ENCODE data around the gene PRPF6. TPM values are rescaled to one million over a fixed set of nuclear protein-coding genes. Genes with fewer than 3 reads are reported as not detected.

The PRPF6 gene
- total and polyA plus RNA-seq, 2 donors (not counting 3 experiments of a cell fraction or from before 2014, with no cell fraction given), result 35.3 to 67.4 TPM

DNA sequence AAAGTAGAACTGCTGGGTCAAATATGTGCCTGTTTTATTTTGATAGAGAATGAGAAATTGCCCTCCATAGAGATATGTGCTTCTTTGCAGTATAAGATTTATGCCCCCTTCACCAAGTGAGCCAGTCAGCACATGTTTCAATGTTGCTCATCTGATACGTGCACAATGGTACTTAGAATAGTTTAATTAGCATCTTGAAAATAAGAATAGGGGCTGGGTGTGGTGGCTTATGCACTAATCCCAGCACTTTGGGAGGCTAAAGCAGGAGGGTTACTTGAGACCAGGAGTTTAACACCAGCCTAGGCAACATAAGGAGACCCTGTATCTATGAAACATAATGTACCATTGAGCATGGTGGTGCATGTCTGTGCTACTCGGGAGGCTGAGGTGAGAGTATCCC is 34.7 kb downstream of the PRPF6 start:
- intact Hi-C loops (cut with micrococcal nuclease), result no loop called here
- ChIA-PET CTCF (no interaction called here), POLR2A (no interaction called here)
- Histone ChIP-seq H3K27ac (ENCODE audit: insufficient read depth, low read depth, low read length) (no peak overlapping the region), H3K4me3 (replicated peaks in 1 of 3; ENCODE audit: insufficient read depth in 1 of 3, low read depth in 1 of 3, low read length in 3 of 3) (no peak overlapping the region), H4K20me1 (replicated peaks; ENCODE audit: control insufficient read depth, extremely low read depth, insufficient read depth, low read length) (no peaks in the 10 kb centered on the region), H3K9me3 (replicated peaks; ENCODE audit: control insufficient read depth, insufficient read depth, low read length) (no peaks in the 10 kb centered on the region), H3K27me3 (ENCODE audit: control insufficient read depth in 2 of 2, insufficient read depth in 2 of 2, low read length in 2 of 2) (no peaks in the 10 kb centered on the region), H3K4me1 (ENCODE audit: control insufficient read depth, extremely low read depth, insufficient read depth, low read length) (no peaks in the 10 kb centered on the region), H3K4me2 (ENCODE audit: insufficient read depth, low read length) (no peak overlapping the region), H3K9ac (replicated peaks; ENCODE audit: extremely low read depth, insufficient read depth, low read length) (no peak overlapping the region), H3K36me3 (ENCODE audit: control insufficient read depth in 2 of 2, extremely low read depth in 1 of 2, insufficient read depth in 2 of 2, low read length in 2 of 2) (peaks cover 14 to 31% of the 10 kb centered on the region in 2 experiments), H3K9me1 (replicated peaks; ENCODE audit: control insufficient read depth, extremely low read depth, insufficient read depth, low read length) (no peaks in the 10 kb centered on the region), H3K79me2 (ENCODE audit: control insufficient read depth, insufficient read depth, low read length) (no peaks in the 10 kb centered on the region), H2AFZ (ENCODE audit: low read depth, low read length) (no peak overlapping the region)
- DNase-seq (ENCODE audit: low read depth, low spot score) (no peak), FAIRE-seq (no peak)
- TF ChIP-seq EZH2 (IDR thresholded peaks at IDR 0.05; ENCODE audit: borderline replicate concordance, low read depth, low read length, severe bottlenecking) (no peak), MYC (IDR thresholded peaks at IDR 0.05; ENCODE audit: low read depth, low read length) (no peak), JUN (IDR thresholded peaks at IDR 0.05; ENCODE audit: borderline replicate concordance, insufficient read depth, insufficient read length, low read depth) (no peak), POLR2AphosphoS5 (IDR thresholded peaks at IDR 0.05; ENCODE audit: insufficient read depth, low read depth, low read length) (no peak), POLR2A (IDR thresholded peaks at IDR 0.05; ENCODE audit: low read depth, low read length) (no peak)
- TF ChIP-seq, protein P1, sequence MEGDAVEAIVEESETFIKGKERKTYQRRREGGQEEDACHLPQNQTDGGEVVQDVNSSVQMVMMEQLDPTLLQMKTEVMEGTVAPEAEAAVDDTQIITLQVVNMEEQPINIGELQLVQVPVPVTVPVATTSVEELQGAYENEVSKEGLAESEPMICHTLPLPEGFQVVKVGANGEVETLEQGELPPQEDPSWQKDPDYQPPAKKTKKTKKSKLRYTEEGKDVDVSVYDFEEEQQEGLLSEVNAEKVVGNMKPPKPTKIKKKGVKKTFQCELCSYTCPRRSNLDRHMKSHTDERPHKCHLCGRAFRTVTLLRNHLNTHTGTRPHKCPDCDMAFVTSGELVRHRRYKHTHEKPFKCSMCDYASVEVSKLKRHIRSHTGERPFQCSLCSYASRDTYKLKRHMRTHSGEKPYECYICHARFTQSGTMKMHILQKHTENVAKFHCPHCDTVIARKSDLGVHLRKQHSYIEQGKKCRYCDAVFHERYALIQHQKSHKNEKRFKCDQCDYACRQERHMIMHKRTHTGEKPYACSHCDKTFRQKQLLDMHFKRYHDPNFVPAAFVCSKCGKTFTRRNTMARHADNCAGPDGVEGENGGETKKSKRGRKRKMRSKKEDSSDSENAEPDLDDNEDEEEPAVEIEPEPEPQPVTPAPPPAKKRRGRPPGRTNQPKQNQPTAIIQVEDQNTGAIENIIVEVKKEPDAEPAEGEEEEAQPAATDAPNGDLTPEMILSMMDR (IDR thresholded peaks at IDR 0.05; ENCODE audit: extremely low read depth in 1 of 2, insufficient read depth in 1 of 2, low read depth in 1 of 2, low read length in 2 of 2), result no peak
- dilution Hi-C loops (cut with MboI; ENCODE audit: extremely low pct_ligation_motif_present, low sequenced_read_pairs), result no loop called here
- no TSS peak for BruUV-seq (replicated peaks)
